BLaER1 treated with 17β-estradiol and CSF1 and Interleukin-3, amounts not matched to agents 10 nM and 100 nM (cell line): Measurements from ENCODE around the gene STXBP4.

Experiments
- H3K27ac ChIP-seq, 11 experiments: shearing (Covaris generic); formaldehyde crosslinking; 2 replicates each; pipeline ENCODE4 v1.8.1; 2022
- H3K27me3 ChIP-seq, 11 experiments: shearing (Covaris generic); formaldehyde crosslinking; 2 replicates each; pipeline ENCODE4 v1.8.1; 2022
- H3K36me3 ChIP-seq, 11 experiments: shearing (Covaris generic); formaldehyde crosslinking; 2 replicates each; pipeline ENCODE4 v1.8.1; 2022
- H3K4me1 ChIP-seq, 10 experiments: shearing (Covaris generic); formaldehyde crosslinking; 2 replicates each; pipeline ENCODE4 v1.8.1; 2022
- H3K4me2 ChIP-seq, 11 experiments: shearing (Covaris generic); formaldehyde crosslinking; 2 replicates each; pipeline ENCODE4 v1.8.1; 2022
- H3K4me3 ChIP-seq, 10 experiments: shearing (Covaris generic); formaldehyde crosslinking; 2 replicates each; pipeline ENCODE4 v1.8.1; 2022
- H3K9ac ChIP-seq, 11 experiments: shearing (Covaris generic); formaldehyde crosslinking; 2 replicates each; pipeline ENCODE4 v1.8.1; 2022
- H3K9me3 ChIP-seq, 11 experiments: shearing (Covaris generic); formaldehyde crosslinking; replicated peaks in 1 of 11; 2 replicates each; pipeline ENCODE4 v1.8.1; 2022
- H4K20me1 ChIP-seq, 11 experiments: shearing (Covaris generic); formaldehyde crosslinking; 2 replicates each; pipeline ENCODE4 v1.8.1; 2022
- Cebpa-rat ChIP-seq, 11 experiments: shearing (Covaris generic); IDR thresholded peaks; 2 replicates each; pipeline ENCODE4 v1.8.1; 2022

Gene STXBP4

DNA sequence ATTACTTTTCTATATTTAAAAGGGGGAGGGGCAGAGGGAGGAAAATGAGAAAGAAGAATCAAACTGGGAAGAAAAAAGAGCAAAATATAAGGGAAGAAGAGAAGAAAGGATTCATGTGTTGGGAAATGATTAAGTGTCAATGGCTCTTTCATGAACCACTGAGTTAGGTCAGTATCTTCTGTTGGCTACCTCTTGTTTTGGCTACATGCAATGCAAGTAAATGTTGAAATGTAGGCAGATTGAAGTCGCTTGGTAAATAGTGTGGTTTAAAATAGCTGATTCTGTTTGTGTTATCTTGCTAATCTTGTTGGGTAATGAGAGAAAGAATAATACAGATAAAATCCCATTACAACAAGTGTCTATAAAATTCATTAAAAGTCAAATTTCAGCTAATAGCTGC lies 27.3 kb upstream of the STXBP4 start:
- Histone ChIP-seq H3K9ac (no peak overlapping the region), H3K4me1 (no peaks in the 10 kb centered on the region), H3K4me2 (no peak overlapping the region), H3K36me3 (no peaks in the 10 kb centered on the region), H3K27ac (no peak overlapping the region), H3K9me3 (no peaks in the 10 kb centered on the region), H3K4me3 (no peak overlapping the region), H4K20me1 (no peaks in the 10 kb centered on the region), H3K27me3 (no peaks in the 10 kb centered on the region)
- TF ChIP-seq Cebpa-rat (IDR thresholded peaks at IDR 0.05): no peak

DNA sequence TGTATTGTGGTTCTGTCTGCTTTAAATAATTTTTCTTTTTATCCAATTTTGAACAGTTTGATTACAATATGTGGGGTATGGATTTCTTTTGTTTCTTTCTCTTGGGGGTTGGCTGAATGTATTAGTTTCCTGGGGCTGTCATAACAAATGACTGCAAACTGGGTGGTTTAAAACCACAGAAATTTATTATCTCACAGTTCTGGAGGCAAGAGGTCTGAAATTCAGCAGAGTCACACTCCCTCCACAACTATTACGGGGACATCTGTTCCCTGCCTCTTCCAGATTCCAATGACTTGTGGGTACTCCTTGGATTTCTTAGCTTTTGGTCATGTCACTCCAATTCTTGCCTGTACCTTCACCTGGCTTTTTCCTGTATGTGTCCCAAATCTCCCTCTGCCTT lies 23.8 kb upstream of the STXBP4 start:
- Histone ChIP-seq H3K9ac (no peak overlapping the region), H3K27me3 (no peaks in the 10 kb centered on the region), H3K4me1 (peaks cover 0 to 10% (median 2%) of the 10 kb centered on the region in 10 experiments; a peak in 3 of 20 replicates), H3K4me3 (no peak overlapping the region), H3K9me3 (no peaks in the 10 kb centered on the region), H4K20me1 (no peaks in the 10 kb centered on the region), H3K27ac (no peak overlapping the region), H3K36me3 (no peaks in the 10 kb centered on the region), H3K4me2 (no peak overlapping the region)
- no peak for TF ChIP-seq Cebpa-rat (IDR thresholded peaks at IDR 0.05)

DNA sequence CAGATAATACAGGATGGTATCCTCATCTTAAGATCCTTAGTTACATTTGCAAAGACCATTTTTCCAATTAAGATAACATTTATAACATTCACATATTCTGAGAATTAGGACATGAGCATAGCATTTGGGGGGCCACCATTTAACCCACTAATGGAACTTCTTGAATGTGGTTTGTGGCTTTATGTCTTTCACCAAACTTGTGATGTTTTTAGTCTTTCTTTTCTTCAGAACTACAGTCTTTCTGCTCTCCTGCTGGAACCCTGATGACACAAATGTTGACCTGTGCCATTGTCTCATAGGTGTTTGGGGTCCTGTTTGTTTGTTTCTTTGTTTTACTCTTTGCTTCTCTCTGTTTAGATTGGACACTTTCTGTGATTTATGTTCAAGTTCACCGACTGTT lies 23.3 kb upstream of the STXBP4 start:
- peaks cover 0 to 10% (median 2%) of the 10 kb centered on the region in 10 experiments; a peak in 3 of 20 replicates for H3K4me1 ChIP-seq
- H3K4me3 ChIP-seq: no peak overlapping the region
- no peaks in the 10 kb centered on the region for H4K20me1 ChIP-seq
- H3K27ac ChIP-seq: no peak overlapping the region
- H3K36me3 ChIP-seq: no peaks in the 10 kb centered on the region
- no peak overlapping the region for H3K4me2 ChIP-seq
- TF ChIP-seq Cebpa-rat (IDR thresholded peaks at IDR 0.05): no peak
- no peaks in the 10 kb centered on the region for H3K9me3 ChIP-seq
- H3K27me3 ChIP-seq: no peaks in the 10 kb centered on the region
- H3K9ac ChIP-seq: no peak overlapping the region

DNA sequence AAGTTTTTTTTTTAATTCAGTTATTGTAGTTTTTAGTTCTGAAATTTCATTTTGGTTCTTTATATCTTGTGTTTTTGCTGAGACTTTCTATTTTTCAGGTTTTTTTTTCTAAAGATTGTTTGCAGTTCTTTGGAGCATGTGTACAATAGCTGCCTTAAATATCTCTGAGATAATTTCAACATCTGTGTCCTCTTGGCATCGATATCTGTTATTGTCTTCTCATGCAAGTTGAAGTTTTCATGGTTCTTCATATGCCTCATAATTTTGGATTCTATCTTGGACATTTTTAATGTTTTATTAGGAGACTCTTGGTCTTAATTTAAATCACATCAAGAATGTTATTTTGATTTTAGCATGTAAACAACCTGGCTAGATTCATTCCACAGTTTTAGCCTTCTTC lies 22.9 kb upstream of the STXBP4 start:
- 0 out of 22 replicates have a peak, but pooled peaks cover 0 to under 1% (median 0%) of the 10 kb centered on the region in 11 experiments for H3K36me3 ChIP-seq

DNA sequence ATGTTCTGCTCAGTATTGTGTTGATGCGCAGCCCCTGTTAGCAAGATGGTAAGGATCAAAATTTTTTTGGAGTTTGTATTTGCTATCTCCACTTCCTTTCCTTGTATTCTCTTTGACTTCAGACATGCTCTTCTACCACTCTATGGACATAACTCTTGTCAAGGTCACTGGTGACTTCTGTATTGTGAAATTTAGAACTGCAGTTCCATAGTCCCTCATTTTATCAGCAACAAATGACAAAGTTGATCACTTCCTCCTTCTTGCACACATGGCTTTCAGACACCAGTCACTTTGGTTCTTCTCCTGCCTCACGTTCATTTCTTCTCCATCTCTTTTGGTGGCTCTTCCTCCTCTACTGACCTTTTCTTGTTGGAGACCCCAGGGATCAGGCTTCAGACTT lies 21.2 kb upstream of the STXBP4 start:
- H3K4me2 ChIP-seq: no peak overlapping the region
- H3K36me3 ChIP-seq: peaks cover 0 to 9% (median 0%) of the 10 kb centered on the region in 11 experiments; a peak in 5 of 22 replicates
- H3K27ac ChIP-seq: no peak overlapping the region
- TF ChIP-seq Cebpa-rat (IDR thresholded peaks at IDR 0.05): no peak
- no peaks in the 10 kb centered on the region for H3K9me3 ChIP-seq
- no peak overlapping the region for H3K4me3 ChIP-seq
- no peaks in the 10 kb centered on the region for H4K20me1 ChIP-seq
- H3K9ac ChIP-seq: no peak overlapping the region
- peaks cover 0 to 10% (median 2%) of the 10 kb centered on the region in 10 experiments; a peak in 3 of 20 replicates for H3K4me1 ChIP-seq
- H3K27me3 ChIP-seq: no peaks in the 10 kb centered on the region

More for the DNA sequence above, 22.9 kb upstream of the STXBP4 start:
- Histone ChIP-seq H3K9ac (no peak overlapping the region), H3K4me1 (peaks cover 0 to 10% (median 2%) of the 10 kb centered on the region in 10 experiments; a peak in 3 of 20 replicates), H3K9me3 (no peaks in the 10 kb centered on the region), H3K27me3 (no peaks in the 10 kb centered on the region), H3K27ac (no peak overlapping the region), H3K4me2 (no peak overlapping the region), H3K4me3 (no peak overlapping the region), H4K20me1 (no peaks in the 10 kb centered on the region)
- TF ChIP-seq Cebpa-rat (IDR thresholded peaks at IDR 0.05): no peak

DNA sequence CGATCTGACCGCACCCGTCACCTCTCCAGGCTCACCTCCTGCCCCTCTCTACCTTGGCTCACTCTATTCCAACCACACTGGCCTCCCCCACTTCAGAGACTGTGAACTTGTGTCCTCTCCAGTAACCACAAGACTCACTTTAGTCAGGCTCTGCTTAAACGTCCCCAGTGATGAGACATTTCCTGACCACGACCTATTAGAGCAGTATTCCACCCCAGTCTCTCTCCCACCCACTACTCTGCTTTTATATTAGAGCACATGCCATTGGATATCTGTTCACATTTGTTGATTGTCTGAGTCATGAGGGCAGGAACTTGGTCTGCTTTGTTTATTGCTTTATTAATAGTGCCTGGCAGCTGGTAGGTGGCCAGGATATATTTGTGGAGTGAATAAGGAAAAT lies 20.2 kb upstream of the STXBP4 start:
- Histone ChIP-seq H3K9me3 (no peaks in the 10 kb centered on the region), H3K9ac (no peak overlapping the region), H3K4me1 (peaks cover 0 to 10% (median 2%) of the 10 kb centered on the region in 10 experiments; a peak in 3 of 20 replicates), H3K4me3 (no peak overlapping the region), H4K20me1 (no peaks in the 10 kb centered on the region), H3K4me2 (peak overlapping the region in 3 of 11 experiments; percentile 3 to 26 (median 10); a peak in 1 of 22 replicates), H3K36me3 (peaks cover 0 to 14% (median 6%) of the 10 kb centered on the region in 11 experiments; a peak in 13 of 22 replicates), H3K27ac (no peak overlapping the region), H3K27me3 (no peaks in the 10 kb centered on the region)
- TF ChIP-seq Cebpa-rat (IDR thresholded peaks at IDR 0.05): no peak

DNA sequence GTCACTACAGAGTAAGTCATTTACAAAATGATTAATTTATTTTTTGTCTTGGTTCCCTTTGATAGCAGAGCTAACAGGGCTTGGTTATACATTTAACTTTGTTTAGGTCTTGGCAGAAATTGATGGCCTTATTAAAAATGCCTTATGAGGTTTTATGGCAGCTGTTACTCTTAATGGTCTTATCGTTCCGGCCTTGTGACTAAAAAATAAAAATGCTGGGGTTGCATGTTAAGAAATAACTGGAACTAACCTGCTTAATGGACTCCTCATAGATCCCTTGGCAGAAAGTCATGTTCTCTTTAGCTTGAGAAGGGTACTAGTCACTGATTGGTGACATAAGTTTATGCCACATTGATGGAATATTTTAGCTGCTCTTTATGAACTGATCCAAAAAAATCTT lies 18.4 kb upstream of the STXBP4 start:
- Histone ChIP-seq H3K4me2 (no peak overlapping the region), H3K36me3 (peaks cover 0 to 32% (median 11%) of the 10 kb centered on the region in 11 experiments; a peak in 13 of 22 replicates), H3K4me1 (peaks cover 0 to 10% (median 2%) of the 10 kb centered on the region in 10 experiments; a peak in 3 of 20 replicates), H3K4me3 (no peak overlapping the region), H3K9me3 (no peaks in the 10 kb centered on the region), H3K9ac (no peak overlapping the region), H4K20me1 (no peaks in the 10 kb centered on the region), H3K27me3 (no peaks in the 10 kb centered on the region), H3K27ac (no peak overlapping the region)
- TF ChIP-seq Cebpa-rat (IDR thresholded peaks at IDR 0.05): no peak

DNA sequence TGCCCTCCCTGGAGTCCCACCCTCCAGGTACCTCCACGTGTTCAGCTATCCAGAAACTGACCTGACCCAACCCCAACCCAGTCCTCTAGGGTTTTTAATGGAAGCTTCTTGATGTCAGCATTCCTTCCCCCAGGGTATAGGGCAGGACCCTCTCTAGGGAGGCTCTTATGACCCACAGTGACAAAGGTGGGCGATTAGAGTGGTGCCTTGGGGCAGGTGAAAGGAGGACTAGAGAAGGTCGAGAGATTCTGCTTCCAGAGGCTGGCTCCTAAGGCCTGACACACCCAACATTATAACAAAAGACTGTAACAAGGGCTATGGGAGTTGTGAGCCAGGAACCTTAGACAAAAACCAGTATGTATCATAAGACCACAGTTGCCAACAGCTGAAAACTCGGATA lies 17.3 kb upstream of the STXBP4 start:
- Histone ChIP-seq H3K27ac (no peak overlapping the region), H4K20me1 (no peaks in the 10 kb centered on the region), H3K9me3 (no peaks in the 10 kb centered on the region), H3K4me2 (no peak overlapping the region), H3K27me3 (no peaks in the 10 kb centered on the region), H3K9ac (no peak overlapping the region), H3K4me1 (peaks cover 0 to 10% (median 2%) of the 10 kb centered on the region in 10 experiments; a peak in 3 of 20 replicates), H3K4me3 (no peak overlapping the region), H3K36me3 (peaks cover 0 to 43% (median 14%) of the 10 kb centered on the region in 11 experiments; a peak in 13 of 22 replicates)
- TF ChIP-seq Cebpa-rat (IDR thresholded peaks at IDR 0.05): no peak

DNA sequence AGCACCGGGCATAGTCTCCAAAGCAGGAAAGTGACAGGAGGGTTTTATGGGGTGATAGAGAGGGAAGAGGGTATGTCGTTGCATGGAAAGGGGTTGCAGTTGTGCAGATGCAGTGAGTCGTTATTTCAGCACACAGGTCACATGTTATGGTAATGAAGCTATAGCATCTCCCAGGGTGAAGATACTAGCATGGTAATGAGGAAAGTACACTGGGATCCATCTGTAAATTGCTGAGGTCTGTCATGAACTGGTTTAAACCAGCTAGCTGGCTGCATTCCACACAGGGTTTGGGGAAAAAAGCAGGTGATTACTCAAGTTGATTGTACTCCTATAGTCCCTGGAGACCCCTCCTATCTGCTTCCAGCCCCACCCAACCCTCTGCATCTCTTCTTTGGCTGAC lies 11.8 kb upstream of the STXBP4 start:
- H3K36me3 ChIP-seq: peaks cover 45 to 93% (median 66%) of the 10 kb centered on the region in 11 experiments
- H3K9ac ChIP-seq: no peak overlapping the region
- H3K9me3 ChIP-seq: no peaks in the 10 kb centered on the region
- no peaks in the 10 kb centered on the region for H3K27me3 ChIP-seq
- no peaks in the 10 kb centered on the region for H3K4me1 ChIP-seq
- TF ChIP-seq Cebpa-rat (IDR thresholded peaks at IDR 0.05): no peak
- H4K20me1 ChIP-seq: no peaks in the 10 kb centered on the region
- H3K4me3 ChIP-seq: no peak overlapping the region
- no peak overlapping the region for H3K27ac ChIP-seq
- no peak overlapping the region for H3K4me2 ChIP-seq

DNA sequence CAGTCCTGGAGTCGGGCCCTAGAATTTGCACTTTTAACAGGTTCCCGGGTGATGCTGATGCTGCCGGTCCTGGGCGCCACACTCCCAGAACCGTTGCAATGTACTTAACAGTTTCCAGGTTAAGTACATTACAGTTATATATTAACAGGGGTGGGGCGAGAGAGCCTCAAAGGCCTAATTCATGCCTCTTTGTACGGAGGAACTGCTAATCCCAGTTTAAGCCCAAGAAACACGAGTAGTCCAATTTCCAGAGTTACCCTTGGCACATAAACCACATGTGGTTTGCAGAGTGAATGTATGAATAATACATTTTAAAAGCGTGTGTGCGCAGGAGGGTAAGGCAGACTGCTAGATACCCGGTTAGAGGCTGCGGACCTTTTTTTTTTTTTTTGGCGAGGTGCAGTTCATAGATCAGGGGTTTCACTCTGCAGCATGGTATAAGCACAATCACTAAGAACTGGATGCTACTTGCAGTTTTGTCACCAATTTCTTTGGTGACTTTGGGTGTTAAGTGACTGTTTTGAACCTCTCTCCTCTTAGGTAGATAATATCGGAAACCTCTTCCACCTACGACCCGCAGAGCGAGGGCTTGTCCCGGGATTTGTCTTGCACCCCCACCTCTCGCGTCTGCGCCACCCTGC lies 824 bp upstream of the STXBP4 start:
- peaks cover 26 to 34% (median 30%) of the 10 kb centered on the region in 11 experiments for H3K36me3 ChIP-seq
- H3K9me3 ChIP-seq: no peaks in the 10 kb centered on the region
- H3K27ac ChIP-seq: peak overlapping the region; percentile 73 to 89 (median 85)
- H3K4me1 ChIP-seq: peaks cover 21 to 32% (median 28%) of the 10 kb centered on the region in 10 experiments
- peak overlapping the region; percentile 90 to 100 (median 95) for H3K4me3 ChIP-seq
- peak overlapping the region; percentile 86 to 96 (median 91) for H3K9ac ChIP-seq
- H4K20me1 ChIP-seq: peaks cover 0 to 12% (median 0%) of the 10 kb centered on the region in 11 experiments; a peak in 5 of 22 replicates
- H3K27me3 ChIP-seq: no peaks in the 10 kb centered on the region
- peak overlapping the region; percentile 71 to 96 (median 89) for H3K4me2 ChIP-seq
- no peak for TF ChIP-seq Cebpa-rat (IDR thresholded peaks at IDR 0.05)
